HG03378 (cell line): ENCODE measurements around the gene PLXNA2.

Source experiments
- ATAC-seq: cut with Tn5 transposase; IDR thresholded peaks from one replicate; pipeline ENCODE4 v1.9.1; 2021; ENCODE audit warnings: mild to moderate bottlenecking, moderate library complexity; ENCODE audit not compliant: unreplicated experiment

The PLXNA2 gene

DNA sequence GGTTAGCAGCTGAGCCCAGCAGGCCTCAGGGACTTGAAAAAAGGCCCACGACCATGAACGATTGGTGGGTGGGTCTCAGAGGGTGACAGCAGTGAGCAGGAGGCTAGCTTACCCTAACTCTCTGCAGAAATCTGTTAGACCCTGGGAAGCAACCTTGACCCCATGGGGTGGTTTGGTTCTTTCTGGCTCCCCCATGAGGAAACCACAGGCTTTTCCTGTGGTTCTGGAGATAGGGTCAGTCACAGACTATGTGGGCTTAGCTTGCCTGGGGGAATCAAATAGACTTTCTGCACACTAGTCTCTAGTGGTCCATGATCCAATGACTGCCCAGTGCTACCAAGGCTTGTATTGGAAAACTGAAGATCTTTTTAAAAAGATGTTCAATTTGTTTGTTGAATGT is 118.1 kb downstream of the PLXNA2 start:
- ATAC-seq = no peak

DNA sequence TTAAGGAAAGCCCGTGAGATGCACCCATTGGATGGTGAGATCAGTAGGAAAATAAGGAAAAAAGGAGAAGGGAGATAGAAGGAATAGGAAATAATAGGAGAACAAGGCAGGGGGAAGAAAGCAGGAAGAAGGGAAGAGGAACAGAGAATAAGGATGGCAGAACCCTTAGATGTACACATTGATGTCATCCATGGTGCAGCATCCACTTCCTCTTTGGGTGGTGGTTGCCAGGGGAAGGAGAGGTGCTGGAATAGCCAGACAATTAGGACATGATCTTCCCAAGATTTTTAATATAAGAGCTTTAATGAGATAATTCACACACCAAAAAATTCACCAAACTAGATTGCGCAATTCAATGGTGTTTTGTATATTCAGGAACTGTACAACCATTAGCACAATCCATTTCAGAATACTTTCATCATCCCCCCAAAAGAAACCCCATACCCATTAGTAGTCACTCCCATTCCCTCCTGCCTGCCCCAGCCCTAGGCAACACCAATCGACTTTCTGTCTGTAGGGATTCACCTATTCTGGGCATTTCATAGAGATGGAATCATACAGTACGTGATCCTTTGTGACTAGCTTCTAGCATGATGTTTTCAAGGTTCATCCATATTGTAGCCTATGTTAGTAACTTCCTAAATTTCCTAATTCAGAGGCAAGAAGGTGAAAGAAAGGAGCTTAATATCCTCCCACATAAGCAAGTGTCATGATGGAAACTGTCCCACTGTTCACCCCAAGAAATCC is 121.4 kb downstream of the PLXNA2 start:
- no peak for ATAC-seq

DNA sequence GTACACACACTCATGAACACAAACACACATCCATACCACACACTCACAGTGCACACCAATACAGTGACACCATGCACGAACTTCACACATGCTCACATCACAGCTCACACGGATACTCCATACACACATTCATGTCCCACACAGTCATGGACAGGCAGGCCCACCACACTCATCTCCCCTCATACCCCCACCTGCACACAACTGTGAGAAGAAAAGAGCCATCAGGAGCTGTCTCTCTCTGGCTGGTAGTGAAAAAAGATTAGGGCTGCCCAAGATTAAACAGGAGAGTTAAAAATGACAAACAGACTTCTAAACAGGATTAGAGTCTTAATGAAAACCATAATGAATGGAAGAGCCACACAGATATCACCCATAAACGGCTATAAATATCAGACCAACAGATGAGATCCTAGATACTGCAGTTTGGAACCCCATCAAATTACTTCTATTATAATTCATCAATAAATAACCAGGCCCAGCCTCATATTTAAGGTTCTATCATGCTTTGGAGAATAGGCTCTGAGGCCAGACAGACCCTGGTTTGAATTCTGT is 122.3 kb downstream of the PLXNA2 start:
- ATAC-seq = no peak

DNA sequence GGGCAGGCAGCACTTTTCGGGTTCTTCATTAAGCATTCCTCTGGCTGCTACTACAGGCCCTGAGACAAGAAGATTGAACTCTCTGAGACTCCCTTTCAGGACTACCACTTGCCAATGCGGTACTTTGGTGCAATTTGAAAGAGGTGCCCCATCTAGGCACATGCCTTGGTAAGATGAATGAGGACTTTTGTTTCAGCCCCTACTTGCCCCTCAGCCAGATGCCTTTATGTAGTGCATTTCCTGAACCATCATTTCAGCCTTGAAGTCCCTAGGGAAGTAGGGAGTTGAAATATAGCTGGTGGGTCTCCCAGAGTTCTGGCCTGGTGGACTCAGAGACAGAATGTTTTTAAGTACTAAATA is 123.8 kb downstream of the PLXNA2 start:
- no peak for ATAC-seq

DNA sequence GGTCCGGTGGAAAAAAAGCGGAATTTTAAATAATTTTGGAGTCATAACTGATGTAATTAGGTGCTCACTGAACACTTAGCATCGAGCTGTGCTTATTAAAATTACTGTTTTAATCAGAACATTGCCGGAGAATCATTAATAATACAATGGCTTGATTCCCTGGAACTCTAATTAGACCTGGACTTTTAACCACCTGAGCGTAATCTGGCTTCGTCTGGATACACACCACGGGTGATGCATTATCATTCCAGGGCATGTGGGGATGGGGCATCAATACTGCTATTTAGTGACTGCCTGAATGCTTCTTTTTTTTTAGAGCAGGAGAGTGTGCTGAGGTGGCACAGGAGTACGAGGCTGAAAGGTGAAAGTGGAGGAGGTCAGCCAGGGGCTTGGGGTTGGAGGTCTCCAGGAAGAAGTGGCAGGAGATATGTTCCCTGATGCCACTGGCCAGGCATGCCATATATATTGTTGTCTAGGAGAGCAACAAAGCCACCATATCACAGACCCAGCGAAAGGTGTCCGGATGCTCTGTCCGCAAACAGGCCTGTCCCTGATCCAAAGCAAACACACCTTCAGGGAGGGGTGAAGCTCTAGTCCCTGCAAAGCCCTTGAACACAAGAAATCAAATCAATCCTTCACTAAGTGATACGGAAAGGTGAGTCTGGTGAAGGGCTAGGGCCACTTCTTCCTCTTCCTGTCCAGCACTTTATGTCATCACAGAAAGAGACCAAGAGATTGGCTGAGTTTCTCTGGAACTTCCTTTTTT is 125.2 kb downstream of the PLXNA2 start:
- no peak for ATAC-seq

DNA sequence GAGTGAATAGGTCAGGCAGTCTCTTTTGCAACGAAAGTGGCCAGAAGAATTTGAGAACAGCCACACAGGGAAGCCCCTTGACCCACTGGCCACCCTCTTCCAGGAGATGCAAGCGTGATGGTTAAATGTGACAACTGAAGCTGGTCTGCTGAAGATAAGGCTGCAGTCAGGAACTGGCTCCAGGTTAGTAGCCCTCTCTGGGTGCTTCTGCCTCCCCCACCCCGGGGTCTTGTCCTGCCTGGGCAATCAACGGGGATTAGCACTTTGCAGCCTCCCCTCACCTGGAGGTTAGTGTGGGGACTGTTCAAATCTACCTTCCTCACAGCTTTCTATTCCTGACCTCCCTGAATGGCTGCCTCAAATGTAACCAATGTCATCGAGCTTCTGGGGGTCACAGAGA is 125.9 kb downstream of the PLXNA2 start:
- no peak for ATAC-seq

DNA sequence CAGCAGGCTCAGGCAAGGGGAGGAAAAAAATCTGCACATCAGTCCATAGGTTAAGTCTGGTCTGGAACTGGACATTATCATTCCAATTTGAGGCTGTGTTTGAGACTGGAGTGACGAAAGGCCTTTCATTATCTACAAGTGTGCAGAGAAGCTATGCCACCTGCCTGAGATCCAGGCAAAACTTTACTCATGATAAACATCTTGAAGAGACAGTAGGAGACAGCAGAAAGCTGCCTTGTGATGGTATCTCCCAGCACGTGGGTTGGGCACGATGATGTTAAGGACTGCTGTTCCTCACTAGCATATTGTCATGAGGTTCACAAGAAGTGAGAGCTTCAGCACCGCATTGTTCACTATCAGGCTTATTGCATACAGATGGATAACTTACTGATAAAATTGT is 126.4 kb downstream of the PLXNA2 start:
- no peak for ATAC-seq

DNA sequence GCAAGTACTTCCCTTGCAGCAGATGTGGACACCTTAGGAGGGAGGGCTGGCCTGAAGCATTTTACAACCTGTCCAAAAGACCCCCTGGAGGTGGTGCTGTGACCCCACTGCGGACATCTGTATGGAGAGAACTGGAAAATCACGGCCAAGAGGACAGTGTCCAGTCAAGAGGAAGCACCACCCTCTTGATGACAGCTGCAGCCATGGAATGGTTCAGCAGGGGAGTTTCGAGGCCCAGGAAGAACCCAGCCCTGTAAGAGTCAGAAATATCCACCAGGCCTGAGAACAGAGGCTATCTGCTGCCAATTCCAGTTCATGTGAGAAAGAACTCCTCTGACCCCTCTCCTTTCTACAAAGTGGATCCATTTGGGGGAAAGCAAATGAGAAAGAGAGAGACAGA is 126.8 kb downstream of the PLXNA2 start:
- no peak for ATAC-seq

DNA sequence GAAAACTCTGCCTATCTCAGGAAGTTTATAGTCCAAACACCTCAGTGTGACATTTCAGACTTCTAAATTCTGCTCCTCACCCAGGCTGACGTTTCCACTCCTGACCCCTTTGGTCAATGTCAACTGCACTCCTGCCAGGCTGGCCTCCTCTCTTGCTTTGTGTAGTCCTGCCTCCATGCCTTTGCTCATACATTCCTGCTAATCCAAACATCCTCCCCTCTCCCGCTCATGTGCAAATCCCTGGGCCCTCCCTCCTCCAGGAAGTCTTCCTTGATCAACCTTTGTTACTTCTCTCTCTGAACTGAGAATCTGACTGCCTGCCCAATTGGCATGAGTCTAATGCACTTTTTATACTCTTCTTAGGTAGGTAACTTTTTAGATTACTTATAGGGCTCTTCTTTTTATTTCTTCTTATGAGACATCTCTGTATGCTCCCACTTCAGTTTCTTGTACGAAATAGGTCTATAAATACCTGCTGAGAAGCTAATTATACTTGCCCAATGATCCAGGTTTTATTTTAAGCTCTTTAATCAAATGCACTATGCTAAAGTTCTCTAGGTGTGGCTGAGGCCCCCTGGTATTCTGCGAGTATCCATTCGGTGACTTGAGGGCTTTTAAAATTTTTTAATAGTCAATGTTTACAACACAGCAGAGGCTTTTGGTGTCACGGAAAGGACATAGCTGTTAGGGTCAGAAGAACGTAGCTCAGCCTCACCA is 128.1 kb downstream of the PLXNA2 start:
- no peak for ATAC-seq

DNA sequence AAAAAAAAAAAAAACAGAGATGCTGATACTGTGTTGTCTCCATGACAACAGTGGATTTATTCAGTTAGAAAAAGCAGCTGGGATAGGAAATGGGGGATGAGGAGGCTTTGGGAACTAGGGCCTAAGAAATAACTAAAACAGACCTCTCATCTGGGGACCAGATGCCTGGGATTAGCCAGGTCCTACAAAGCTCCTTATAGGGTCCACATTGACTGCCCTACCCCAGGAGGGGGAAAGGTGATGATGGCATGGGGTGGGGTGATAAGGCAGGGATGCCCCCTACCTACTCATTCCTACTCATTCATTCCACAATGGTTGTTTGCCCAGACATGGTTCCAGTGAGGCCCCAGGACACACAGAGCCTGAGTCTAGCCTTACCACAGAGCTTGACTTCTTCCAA is 131.2 kb downstream of the PLXNA2 start:
- ATAC-seq = no peak

DNA sequence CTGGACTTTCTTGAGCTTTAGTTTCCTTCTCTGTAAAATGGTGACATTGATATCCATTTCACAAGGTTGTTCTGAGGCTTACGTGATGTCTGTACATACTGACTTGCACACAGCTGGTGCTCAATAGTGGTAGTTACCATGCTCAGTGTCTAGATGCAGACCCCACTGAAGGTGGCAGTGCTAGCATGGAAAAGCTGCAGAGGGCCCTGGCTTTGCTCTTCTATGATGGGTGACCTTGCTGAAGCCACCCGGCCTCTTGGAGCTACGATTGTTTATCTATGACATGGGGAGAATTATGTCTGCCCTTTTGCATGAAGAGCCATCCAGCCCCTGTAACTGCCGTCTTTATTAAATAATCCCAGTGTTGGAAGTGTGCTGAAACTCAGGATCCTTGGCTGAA is 131.8 kb downstream of the PLXNA2 start:
- ATAC-seq = no peak

DNA sequence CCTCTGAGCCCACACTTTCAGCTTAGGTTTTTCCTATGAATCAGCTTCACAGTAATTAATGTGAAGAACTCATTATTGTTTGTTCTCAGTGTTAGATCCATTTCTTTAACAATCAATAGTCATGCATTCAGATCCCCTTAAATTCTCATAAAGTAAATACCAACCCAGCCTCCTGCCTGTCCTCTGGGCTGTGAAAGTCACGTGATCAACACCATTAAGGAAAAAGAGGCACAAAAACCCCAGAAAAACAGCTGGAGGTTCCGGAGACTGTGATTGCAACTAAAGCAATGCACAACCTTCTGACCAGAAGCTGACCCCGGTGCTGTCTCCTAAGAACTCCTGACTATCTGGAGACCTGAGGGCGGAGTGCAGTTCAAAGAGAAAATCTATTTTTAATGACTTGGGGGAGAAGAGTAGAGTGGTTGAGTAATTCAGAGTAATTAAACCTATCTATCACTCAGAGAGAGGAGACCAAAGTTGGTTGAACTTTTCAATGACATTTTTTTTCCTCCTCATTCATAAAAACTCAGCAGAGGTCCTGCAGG is 132.5 kb downstream of the PLXNA2 start:
- ATAC-seq = no peak

DNA sequence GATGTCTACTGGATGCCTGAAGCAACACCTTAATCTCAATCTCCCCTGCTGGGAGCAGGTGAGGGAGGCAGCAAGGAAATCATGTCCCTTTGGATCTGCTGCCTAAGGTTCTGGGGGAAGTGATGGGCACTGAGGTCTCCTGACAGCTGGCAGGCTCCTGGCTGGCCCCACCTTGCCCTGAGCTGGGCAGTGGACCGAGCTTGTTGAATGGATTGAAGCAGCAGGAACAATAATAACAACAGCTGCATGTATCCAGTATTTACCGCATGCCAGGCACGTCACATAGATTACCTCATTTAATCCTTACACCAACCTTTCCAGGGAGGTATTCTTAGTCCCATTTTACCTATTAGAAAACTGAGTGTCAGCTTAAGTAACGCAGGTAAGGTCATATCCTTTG is 133.9 kb downstream of the PLXNA2 start:
- ATAC-seq = no peak

DNA sequence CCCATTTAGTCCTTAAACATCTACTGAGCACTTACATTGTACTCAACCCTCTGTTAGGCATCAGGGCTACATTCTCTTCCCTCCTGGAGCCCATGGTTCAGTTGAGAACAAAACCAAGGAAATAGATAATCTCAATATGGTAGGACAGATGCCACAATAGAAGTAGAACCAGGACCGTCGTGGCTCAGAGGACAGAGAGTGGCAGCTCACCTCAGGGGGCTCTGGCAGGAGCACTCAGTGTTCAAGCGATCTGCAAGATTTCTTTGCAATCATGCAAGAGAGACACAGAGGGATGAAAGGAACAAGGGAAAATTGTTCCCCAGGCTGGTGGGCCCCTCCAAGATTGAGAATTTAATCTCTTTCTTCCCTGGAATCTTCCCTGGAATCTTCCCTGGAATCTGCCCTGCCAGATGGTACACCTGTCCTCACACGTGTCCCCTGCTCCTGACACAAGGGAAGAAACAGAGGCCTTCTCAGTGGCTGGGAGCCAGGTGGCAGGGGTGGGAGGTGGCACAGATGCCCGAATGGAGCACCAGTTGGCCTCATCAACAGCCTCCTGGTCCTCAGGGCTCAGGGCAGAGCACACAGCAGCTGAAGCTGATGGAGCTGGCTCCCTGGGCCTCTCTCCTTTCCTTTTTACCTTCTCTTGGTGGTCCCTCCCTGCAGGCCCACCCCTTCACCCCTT is 135.4 kb downstream of the PLXNA2 start:
- no peak for ATAC-seq

DNA sequence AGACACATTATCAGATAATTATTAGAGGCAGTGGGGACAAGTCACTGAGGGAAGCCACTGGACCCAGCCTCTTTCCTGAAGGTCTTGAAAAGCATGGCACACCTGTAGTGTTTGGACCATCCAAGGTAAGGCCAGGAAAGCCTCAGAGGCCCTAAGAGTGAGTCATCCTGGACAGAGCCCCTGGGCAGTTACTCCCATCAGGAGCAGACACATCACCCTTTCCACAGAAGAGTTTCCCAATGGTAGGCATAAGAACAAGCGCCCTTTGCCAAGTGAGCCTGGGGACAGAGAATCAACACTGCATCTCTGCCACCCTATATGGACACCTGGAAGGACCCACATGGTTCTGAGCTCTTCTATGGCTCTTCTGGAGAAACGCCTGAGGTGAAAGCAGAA is 136.0 kb downstream of the PLXNA2 start:
- ATAC-seq = no peak

DNA sequence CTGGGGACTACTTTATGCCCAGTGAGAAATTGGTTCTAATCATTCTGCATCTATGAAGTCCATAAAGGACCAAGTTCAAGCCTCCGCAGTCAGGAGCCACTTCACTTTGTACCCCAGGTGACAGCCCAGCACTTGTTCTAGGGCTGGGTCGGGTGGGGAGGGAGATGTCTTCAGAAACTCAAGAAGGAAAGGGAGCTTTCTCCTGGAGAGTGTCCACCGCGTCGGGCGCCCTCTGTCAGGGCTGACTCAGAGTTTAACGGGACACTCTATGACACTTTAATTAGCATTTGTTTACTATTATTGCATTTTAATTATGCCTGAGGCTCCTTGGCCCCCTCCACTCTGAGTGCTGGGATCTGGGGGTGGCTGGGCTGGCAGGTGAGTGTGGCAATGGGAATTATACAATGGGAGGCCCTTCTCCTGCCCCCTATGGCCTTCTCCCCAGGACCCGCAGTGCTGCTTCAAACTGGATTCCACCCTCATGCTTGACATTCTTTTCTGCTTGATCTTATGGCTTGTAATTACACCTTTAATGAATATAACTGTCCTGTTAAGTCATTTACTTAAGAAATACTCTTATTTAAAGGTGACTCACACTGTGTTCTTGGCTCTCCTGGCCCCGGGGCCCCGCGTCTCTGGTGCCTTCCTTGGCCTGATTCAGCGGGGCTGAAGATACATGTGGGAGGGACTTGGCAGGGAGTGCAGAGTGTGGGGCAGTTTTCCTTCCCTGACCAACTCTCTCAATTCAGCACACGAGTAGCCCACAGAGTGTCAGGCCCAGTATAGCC is 136.6 kb downstream of the PLXNA2 start:
- ATAC-seq = no peak

DNA sequence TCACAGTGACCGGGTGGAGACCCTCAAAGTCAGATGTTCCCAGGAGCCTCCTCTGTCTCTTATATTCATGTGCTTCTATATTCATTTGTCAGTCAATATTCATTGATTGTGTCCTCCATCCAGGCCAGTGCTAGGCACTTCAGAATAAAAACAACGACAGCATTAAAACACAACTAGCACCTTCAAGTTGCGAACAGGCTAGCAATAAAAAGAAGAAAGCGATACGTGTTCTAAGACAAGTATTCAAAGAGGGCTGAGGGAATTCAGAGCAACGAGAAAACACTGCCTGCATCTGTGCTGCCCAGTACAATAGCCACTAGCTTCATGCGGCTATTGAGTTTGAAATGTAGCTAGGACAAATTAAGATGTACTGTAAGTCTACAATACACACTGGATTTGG is 138.0 kb downstream of the PLXNA2 start:
- ATAC-seq = no peak

DNA sequence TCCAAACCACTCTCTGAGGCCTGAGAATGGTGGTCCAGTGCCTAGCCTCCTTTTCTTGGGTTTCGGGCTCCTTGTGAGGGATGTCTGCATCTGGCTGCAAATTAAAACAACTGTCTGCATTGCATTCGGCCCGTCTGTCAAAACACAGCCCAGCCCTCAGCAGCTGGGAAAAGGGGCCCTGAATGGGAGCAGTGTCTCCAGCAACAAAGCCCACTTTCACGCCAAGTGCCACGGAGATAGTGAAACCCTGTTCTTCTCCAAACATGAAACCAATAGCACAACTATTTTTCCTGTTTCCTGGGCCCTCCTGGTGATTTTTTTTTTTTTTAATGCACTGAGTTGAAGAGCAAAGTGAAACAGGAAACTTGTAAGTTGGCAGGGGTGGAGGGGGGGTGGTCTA is 138.4 kb downstream of the PLXNA2 start:
- ATAC-seq = no peak

DNA sequence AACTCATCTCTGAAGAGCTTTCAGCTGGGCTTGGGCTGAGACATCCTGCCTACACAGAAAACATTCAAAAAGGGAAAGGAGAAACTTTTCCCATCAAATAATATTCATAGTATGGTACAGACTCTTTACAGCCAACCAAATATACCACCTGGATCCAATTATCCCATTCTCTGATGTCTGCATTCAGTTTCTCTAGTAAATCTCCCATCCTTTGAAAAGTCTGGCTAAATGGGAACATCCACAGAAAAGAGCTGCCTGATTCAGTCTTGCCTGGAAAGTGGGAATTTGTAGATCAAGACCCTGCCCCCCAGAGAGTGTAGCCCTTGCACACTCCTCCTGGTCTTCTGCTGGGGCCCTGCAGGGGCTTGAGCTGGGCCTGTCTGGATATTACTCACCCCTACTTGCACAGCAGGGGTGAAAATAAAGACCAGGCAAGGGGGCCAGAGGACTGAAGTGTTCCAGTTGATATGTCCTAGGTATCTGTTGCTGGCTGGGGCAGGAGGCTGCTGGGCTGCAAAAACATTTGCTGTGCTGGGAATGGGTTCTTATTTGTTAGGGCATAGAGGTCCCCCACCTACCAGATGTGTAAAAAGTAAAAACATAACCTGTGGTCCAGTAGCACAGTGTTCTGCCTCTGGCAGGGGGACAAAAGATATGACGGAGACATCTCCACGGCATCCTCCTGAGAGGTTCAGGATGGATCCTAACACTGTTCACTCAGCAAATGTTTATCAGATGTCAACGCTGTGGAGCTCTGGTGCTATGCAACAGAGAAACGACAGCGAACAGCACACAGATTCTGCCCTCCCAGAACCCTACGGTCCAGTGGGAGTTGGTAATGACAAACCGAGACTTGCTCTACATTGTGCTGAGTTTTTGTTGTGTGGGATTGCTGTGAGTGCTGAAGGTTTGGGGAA is 140.3 kb downstream of the PLXNA2 start:
- no peak for ATAC-seq
